PFSK-1 (cell line): Measurements from ENCODE around the gene CCR4.

Experiments
- FOXP2 ChIP-seq: optimal IDR thresholded peaks from 2 replicates; pipeline ENCODE3; 2011; ENCODE audit warnings: borderline replicate concordance, control low read depth, inconsistent platforms; ENCODE audit not compliant: insufficient read depth; ENCODE audit errors: extremely low read length, extremely low read depth
- POLR2AphosphoS5 ChIP-seq: IDR thresholded peaks from 2 replicates; pipeline ENCODE4 v1.6.1; 2012; ENCODE audit warnings: low read depth, mild to moderate bottlenecking, control low read depth, low read length, moderate library complexity
- SIN3A ChIP-seq: IDR thresholded peaks from 2 replicates; pipeline ENCODE4 v1.6.1; 2012; ENCODE audit warnings: mild to moderate bottlenecking, low read length, moderate library complexity, borderline replicate concordance; ENCODE audit not compliant: insufficient read depth
- TAF1 ChIP-seq: IDR thresholded peaks from 2 replicates; pipeline ENCODE4 v1.6.1; 2012; ENCODE audit warnings: low read length, control low read depth, borderline replicate concordance; ENCODE audit not compliant: insufficient read depth
- TF ChIP-seq, protein P1 (sequence below), 2 experiments: IDR thresholded peaks; 2 replicates each; pipeline versions ENCODE4 v1.6.1 to v1.8.0; 2011 to 2012; ENCODE audit warnings: low read depth in 2 of 2, low read length in 2 of 2, control low read depth in 1 of 2, inconsistent platforms in 1 of 2, mild to moderate bottlenecking in 1 of 2, moderate library complexity in 1 of 2; ENCODE audit not compliant: insufficient read depth in 1 of 2

The CCR4 gene

DNA sequence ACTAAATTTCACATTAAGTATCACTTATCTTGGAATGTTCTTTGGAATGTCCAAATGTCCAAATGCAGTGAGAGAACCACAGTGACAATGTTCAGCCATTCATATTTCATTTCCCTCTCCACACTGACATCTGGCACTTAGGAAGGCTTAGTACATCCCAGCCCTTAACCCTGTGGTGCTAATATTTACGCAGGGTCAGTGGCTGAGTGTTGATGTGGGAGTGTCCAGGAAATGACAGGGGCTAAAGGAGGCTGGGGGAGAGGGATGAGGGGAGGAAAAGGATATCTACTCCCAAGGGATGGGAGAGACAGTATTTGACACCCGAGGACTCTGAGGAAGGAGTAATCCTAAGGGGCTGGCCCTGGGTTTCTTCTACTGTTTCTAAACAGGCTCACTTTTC is 14.1 kb upstream of the CCR4 start:
- TF ChIP-seq, protein P1, sequence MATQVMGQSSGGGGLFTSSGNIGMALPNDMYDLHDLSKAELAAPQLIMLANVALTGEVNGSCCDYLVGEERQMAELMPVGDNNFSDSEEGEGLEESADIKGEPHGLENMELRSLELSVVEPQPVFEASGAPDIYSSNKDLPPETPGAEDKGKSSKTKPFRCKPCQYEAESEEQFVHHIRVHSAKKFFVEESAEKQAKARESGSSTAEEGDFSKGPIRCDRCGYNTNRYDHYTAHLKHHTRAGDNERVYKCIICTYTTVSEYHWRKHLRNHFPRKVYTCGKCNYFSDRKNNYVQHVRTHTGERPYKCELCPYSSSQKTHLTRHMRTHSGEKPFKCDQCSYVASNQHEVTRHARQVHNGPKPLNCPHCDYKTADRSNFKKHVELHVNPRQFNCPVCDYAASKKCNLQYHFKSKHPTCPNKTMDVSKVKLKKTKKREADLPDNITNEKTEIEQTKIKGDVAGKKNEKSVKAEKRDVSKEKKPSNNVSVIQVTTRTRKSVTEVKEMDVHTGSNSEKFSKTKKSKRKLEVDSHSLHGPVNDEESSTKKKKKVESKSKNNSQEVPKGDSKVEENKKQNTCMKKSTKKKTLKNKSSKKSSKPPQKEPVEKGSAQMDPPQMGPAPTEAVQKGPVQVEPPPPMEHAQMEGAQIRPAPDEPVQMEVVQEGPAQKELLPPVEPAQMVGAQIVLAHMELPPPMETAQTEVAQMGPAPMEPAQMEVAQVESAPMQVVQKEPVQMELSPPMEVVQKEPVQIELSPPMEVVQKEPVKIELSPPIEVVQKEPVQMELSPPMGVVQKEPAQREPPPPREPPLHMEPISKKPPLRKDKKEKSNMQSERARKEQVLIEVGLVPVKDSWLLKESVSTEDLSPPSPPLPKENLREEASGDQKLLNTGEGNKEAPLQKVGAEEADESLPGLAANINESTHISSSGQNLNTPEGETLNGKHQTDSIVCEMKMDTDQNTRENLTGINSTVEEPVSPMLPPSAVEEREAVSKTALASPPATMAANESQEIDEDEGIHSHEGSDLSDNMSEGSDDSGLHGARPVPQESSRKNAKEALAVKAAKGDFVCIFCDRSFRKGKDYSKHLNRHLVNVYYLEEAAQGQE (IDR thresholded peaks at IDR 0.05; ENCODE audit: insufficient read depth in 1 of 2, low read depth in 2 of 2, low read length in 2 of 2): no peak
- no peak for TF ChIP-seq POLR2AphosphoS5
- TF ChIP-seq SIN3A: no peak
- no peak for TF ChIP-seq FOXP2
- no peak for TF ChIP-seq TAF1

DNA sequence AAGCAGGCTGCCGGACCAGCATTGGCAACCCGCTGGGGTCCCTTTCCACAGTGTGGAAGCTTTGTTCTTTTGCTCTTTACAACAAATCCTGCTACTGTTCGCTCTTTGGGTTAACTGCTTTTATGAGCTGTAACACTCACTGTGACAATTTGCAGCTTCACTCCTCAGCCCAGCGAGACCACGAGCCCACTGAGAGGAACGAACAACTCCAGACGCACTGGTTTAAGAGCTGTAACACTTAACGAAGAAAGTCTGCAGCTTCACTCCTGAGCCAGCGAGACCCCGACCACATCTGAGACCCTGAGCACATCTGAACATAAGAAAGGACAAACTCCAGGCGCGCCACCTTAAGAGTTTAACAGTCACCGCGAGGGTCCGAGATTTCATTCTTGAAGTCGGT is 10.7 kb upstream of the CCR4 start:
- TF ChIP-seq TAF1: no peak
- TF ChIP-seq, protein P1 (IDR thresholded peaks at IDR 0.05; ENCODE audit: insufficient read depth in 1 of 2, low read depth in 2 of 2, low read length in 2 of 2): no peak
- no peak for TF ChIP-seq SIN3A
- TF ChIP-seq POLR2AphosphoS5: no peak
- TF ChIP-seq FOXP2: no peak

DNA sequence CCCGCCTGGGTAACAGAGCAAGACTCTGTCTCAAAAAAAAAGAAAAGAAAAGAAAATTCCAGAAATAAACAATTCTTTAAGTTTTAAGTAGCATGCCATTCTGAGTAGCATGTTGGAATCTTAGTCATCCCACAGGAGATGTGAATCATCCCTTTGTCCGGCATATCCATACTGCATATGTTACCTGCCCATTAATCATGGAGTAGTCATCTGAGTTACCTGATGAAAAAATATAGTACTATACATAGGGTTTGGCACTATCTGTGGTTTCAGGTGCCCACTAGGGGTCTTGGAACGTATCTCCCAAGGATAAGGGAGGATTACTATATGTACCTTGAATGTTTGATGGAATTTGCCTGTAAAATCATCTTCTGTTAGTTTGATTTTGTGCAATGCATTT is 6.3 kb upstream of the CCR4 start:
- no peak for TF ChIP-seq TAF1
- TF ChIP-seq, protein P1 (IDR thresholded peaks at IDR 0.05; ENCODE audit: insufficient read depth in 1 of 2, low read depth in 2 of 2, low read length in 2 of 2): no peak
- TF ChIP-seq POLR2AphosphoS5: no peak
- no peak for TF ChIP-seq FOXP2

DNA sequence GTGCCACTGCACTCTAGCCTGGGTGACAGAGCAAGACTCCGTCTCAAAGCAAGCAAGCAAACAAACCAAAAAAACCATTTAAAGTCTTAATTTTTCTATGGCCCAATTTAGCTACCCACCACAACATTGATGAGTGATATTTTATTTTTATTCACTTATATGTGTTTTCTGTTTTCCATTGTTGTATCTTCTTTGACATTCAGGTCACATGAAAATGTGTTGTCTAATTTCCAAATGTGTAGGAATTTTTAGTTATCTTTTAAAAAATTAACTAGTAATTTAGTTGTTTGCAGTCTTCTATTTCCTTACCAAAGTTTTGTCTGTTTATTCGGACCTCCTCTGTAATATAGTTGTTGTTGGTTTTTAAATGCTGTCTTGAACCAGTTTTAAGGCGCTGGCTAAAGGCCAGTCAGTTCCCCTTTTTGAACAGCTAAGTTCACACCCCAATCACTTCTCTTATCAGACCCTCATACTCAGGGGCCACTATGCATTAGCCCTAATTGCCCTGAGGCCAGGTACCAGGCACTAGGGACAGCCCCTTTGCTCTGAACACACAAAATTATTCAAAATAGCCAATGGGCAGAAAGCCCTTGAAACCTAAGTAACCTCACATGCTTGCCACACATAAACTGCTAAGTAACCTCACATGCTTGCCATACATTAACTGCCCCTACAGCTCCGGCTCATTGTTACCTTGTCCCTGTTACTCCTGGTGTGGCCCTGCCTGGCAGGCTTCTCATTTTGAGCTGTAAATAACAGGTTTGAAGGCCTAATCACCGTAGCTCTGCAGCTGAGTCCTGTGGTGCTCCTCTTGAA is 4.3 kb upstream of the CCR4 start:
- TF ChIP-seq FOXP2 (no peak), SIN3A (no peak), POLR2AphosphoS5 (no peak), TAF1 (no peak)
- TF ChIP-seq, protein P1 (IDR thresholded peaks at IDR 0.05; ENCODE audit: insufficient read depth in 1 of 2, low read depth in 2 of 2, low read length in 2 of 2): no peak
